ENCODE measurements around the gene DEGS1.
"Not testable (repeated sequence)": the region's sequence is repeated elsewhere in the genome, so short reads cannot be mapped to it uniquely, and the experiment has no call there.

The DEGS1 gene

DNA sequence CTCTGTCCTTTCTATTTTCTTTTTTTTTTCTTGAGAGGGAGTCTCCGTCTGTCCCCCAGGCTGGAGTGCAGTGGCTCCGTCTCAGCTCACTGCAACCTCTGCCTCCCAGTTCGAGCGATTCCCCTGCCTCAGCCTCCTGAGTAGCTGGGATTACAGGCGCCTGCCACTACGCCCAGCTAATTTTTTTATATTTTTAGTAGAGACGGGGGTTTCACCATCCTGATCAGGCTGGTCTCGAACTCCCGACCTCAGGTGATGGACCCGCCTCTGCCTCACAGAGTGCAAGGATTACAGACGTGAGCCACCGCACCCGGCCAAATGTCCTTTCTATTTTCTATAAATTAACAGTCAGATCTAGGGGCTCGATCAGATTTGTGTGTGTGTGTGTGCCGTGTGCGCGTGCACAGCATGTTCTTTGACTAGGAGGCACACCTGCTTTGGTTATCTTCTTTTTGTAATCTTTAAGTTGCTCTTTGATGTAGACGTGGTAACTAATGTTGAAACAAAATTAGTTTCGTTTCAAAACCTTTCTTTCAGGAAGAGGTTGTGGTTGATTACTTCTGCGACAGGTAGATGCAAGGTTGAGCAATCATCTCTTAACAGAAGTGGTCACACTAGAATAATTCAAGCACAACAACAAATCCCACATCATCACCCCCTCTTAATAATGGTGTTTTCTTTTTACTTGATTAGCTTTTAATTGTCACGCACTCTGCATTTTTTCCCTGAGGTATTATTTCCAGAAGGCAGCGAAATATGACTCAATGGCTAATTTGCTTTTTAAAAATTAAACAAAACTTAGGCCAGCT, 779 bp upstream of the DEGS1 start:
- DNase-seq, result peak; percentile 64

DNA sequence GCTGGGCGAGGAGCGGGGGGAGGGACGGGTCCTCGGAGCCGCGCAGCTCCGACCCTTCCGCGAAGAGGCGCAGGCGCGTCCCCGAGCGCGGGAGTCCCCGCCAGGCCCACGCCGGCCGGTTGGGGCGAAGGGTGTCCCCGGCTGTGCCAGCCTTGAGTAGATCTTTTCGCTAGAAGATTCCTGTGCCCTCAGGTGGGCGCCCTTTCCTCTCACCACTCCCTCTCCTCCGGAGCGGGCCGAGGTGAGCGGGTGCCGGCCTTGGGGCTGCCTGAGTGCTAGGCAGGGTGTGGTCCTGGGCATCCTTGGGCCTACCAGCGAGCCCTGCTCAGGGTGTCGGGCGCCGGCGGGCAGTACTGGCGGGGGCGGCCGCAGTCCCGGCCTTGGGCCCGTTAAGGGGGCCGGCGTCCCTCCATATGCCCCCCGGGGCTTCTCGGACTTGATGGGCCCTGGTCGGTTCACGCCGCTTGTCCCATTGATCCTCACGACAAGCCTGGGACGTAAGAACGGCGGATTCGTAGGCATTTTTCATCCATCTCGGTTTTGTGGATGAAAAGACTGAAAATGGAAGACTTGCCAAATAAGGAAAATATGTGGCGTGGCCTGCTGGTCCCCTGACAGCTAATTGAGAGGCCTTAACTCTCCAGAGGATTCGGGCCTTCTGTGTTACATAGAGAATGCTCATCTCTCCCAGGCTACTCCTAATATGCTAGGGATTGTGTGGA, 712 bp downstream of the DEGS1 start:
- peak; percentile 55 for DNase-seq

- DNase-seq, result no peak
Observed at GRCh38 chr1:224185208-224185607, 2.2 kb downstream of the DEGS1 start.

DNA sequence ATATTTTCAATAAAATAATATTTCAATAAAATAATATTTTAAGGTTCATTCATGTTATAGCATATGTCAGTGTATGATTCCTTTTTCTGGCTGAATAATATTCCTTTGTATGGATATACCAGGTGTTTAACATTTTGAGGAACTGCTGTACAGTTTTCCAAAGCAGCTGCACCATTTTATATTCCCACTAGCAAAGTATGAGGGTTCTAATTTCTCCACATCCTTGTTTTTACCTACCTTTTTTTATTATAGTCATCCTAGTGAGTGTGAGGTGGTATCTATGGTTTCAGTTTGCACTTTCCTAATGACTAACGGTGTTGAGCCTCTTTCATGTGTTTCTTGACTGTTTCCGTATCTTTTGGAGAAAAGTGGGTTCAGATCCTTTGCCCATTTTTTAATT, 5.2 kb downstream of the DEGS1 start:
- no peak for DNase-seq

GRCh38 chr1:224189561-224189960, 6.5 kb downstream of the DEGS1 start:
- DNase-seq, result no peak

DNA sequence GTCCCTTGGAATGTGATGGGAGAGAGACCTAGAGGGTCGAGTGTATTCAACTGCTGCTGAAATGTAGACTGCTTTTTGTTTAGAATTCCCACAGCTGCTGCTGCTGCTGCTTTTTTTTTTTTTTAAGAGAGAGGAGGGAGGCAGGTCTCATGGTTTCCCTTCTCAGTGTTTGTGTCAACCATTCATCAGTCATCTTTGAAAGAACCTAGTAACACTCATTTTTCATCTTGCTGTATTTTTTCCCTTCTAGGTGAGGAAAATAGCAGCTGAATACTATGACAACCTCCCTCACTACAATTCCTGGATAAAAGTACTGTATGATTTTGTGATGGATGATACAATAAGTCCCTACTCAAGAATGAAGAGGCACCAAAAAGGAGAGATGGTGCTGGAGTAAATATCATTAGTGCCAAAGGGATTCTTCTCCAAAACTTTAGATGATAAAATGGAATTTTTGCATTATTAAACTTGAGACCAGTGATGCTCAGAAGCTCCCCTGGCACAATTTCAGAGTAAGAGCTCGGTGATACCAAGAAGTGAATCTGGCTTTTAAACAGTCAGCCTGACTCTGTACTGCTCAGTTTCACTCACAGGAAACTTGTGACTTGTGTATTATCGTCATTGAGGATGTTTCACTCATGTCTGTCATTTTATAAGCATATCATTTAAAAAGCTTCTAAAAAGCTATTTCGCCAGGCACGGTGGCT, 9.2 kb downstream of the DEGS1 start:
- no peak for DNase-seq

DNA sequence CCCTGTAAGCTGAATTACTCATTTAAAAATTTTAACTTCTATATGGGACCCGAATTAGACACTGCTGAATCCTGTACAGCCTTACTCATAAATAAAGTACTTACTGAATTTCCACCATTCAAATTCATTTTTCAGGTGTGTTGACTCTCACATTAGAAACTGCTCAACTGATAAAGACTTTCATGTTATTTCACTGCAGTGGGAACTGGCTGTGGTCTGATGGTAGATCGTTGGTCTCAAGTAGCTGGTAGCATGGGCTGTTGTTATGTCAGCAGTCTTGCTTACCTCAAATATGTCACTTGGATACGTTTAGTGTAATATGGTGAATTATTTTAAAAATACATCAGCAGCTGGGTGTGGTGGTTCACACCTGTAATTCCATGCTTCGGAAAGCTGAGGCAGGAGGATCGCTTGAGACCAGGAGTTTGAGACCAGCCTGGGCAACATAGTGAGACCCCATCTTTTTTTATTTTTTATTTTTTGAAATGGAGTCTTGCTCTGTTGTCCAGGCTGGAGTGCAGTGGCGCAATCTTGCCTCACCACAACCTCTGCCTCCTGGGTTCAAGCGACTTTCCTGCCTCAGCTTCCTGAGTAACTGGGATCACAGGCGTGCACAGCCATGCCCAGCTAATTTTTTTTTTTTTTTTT, 10.4 kb downstream of the DEGS1 start:
- no peak for DNase-seq

GRCh38 chr1:224196813-224197600, 14.0 kb downstream of the DEGS1 start:
- DNase-seq, result no peak

DNA sequence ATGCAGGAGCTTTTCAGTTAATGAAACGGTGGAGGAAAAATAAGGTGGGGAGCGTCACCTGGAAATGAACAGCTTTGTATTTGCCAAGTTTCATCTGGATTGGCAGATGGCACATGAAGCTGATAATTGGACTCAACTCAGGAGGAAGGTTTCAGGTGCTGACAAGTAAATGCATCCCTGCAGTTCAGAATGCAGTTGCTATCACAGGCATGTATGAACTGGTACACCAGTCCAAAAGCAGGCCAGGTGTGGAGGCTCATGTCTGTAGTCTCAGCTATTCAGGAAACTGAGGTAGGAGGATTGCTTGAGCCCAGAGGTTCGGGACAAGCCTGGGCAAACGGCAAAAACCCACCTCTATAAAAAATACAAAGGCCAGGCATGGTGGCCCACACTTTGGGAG, 15.5 kb downstream of the DEGS1 start:
- no peak for DNase-seq

GRCh38 chr1:224199679-224200078, 16.6 kb downstream of the DEGS1 start:
- no peak for DNase-seq

DNA sequence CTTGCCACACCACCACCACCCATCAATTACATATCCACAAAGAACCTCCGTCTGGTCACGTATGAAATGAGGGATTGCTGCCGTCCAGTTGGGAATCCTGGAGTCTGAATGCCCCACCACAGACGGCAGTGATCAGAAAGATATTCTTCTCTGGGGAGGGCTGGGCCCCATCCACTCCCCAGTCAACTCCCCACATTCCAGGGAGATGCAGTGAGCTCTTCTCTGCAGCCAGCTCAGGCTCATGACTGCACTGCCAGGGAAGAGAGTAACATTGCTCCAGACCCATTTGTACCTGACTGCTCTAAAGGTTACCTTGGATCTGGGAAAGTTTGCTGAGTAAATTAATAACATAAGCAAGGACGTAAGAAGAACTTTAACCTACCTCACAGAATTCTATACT, 18.3 kb downstream of the DEGS1 start:
- no peak for DNase-seq

GRCh38 chr1:224201853-224202252, 18.8 kb downstream of the DEGS1 start:
- no peak for DNase-seq

DNA sequence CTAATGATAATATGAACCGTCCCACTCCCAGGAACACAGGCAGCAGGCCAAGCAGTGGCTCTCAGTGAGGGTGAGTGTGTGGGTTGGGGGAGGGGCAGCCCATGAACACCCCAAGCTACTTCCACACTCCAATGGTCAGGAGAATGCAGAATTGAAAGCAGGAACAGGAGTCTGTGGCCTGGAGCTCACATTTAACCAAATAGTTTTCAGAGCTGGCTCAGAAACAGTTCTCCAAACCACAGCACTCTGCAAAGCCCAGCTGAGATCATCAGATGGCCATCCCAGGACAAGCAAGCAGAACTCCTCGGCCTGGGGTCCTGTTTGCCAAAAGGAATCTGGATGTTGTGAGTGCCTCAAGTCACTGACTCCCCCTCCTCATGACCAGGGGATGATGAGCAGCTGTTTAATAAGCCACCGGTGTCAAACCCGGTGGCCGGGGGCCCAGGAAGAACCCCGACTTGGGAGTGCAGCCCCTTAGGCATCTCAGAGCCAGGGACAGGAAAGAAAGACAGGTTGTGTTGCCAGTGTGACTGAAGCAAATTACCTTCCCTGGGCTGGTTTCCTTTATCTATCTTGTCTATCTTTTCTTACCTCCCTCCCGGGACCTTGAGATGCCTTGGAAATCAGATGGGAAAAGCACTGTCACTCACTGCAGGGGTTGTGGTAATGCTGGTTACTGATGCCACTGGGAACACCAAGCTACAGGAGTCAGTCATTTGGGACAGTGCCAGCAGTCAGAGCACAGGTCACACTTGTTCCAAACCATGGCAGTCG, 20.4 kb downstream of the DEGS1 start:
- DNase-seq, result no peak

DNA sequence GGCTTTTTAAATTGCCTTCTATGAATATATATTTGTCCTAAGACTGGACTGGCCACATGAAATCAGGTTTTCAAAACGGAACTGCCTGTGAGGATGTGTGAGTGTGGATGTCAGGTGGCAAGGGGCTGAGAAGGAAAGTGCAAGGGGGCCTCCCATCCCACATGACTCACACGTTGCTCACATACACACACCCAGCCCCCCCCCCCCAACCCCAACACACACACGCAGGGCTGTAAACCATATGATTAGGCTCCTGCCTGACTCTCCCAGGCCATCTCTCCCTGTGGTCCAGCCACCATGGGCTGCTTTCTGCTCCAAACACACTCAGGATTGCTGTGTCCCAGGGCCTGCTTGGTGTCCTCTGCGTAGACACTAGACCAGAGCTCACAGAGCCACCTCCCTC, 22.4 kb downstream of the DEGS1 start:
- DNase-seq, result peak; percentile 55

DNA sequence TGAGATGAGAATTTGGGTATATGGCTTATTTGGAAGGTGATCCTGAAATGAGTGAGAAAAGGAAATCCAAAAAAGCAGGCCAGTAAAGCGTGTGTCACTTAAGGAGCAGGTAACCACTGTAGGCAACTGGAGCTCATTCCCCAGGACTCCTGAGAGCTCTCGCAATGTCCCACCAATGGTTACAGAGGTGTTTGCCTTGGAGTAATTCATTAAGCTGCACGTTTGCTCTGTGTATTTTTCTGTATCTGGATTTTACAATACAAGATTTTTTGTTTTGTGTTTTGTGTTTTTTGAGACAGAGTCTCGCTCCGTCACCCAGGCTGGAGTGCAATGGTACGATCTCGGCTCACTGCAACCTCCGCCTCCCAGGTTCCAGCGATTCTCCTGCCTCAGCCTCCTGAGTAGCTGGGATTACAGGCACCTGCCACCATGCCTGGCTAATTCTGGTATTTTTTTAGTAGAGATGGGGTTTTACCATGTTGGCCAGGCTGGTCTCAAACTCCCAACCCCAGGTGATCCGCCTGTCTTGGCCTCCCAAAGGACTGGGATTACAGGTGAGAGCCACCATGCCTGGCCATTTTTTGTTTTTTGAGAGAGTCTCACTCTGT, 23.0 kb downstream of the DEGS1 start:
- not testable (repeated sequence) for DNase-seq

- DNase-seq, result peak; percentile 17
Observed at GRCh38 chr1:224211206-224211962, 28.3 kb downstream of the DEGS1 start.

DNA sequence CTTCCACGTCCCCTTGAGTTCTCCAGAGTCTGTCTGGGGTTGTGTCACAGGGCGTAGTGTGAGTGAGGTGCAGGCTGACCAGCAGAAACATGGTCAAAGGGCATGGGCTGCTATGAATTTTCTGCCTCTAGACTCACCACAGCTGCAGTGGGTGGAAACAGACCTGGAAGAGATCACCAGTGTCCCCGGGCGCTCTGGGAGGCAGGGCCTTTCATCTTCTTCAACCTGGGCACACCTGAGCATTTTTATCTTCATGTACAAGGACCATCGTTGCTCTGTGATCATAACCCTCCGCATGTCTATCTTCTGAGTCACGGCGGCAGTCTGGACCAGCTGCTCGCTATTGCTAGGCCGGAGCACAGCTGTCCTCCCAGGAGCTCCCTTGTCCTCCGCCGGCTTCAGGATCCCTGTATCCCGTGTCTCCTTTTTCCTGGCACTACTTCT, 29.6 kb downstream of the DEGS1 start:
- DNase-seq, result no peak

GRCh38 chr1:224213438-224214119, 30.5 kb downstream of the DEGS1 start:
- no peak for DNase-seq

- DNase-seq, result no peak
Observed at GRCh38 chr1:224216382-224216781, 33.3 kb downstream of the DEGS1 start.

All from CD4-positive, alpha-beta T cell treated with Interleukin-6 for 4 hours (primary cell).